ELF-1 (cell line): ENCODE results near the gene CHCHD6.

Source experiments
- DNase-seq: peaks from one replicate; pipeline ENCODE4 v3.0.0-alpha.2; 2016; ENCODE audit warnings: low read depth, low spot score

CHCHD6 gene

DNA sequence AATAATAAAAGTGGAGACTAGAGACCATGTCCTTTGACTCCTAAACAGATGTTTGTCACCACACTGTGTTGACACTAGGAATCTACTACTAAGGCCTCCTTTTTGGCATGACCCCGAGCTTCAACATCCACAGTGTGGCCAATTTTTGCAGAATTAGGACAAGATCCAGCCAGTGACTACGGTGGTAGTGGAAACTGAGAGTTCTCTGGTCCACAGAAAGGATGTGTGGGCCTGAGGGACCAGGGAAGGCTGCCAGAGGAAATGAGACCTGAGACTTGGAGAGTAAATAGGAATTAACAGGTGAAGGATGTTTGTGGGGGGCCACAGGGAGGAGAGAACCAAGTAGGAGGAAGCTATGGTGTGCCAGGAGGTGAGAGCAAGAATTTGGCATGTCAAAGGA lies 122.7 kb downstream of the CHCHD6 start:
- no peak for DNase-seq

DNA sequence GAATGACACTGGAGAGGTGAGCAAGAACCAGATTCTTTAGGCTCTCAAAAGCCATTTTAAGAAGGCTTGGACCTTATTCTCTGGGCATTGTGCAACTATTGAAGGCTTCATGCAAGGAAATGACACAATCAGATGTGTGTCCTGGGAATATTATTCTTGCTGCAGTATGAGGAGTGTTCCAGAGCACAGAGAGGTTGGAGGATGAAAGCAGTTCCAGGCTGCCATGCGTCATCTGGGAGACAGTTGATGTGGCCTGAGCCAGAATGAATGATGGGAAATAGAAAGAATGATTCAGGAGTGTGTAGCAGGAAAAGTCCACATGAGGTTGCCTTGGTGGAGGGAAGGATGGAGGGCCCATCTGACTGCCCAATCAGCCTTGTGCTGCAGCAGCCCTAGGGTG lies 123.1 kb downstream of the CHCHD6 start:
- DNase-seq: no peak

DNA sequence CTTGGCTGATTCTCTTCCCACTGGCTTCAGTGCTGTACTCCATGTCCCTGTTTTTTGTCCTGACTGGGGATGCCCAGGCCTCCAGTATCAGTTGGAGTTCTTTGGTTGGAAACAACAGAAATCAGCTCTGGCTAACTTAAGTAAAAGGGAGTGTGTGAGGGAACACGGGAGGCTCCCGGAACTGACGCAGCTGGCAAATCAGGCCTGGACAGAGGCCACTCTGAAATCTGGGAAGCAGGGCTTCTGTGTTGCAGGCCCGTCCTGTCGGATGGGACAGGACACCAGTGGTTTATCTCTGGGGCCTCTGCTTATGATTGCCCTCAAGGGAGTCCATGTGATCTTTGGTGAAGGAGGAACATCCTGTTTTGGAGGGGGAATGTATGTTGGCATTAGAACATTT lies 124.3 kb downstream of the CHCHD6 start:
- no peak for DNase-seq

DNA sequence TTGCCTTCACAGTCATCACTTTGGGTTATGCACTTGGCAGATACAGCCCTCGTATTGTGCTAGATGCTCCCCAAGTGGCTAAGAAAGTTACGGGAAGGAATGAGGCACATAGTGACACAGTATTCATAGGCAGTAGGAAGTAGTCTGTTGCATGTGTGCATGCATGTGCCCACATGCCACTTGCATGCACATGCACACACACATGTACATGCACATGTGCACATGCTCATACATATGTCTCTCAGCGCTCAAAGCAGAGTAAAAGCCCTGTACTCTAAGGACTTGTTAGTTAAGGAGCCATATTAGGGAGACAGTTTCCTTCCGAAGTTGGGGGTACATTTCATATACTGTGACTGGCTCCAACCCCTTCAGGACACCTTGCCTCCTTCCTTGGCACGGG lies 128.9 kb downstream of the CHCHD6 start:
- DNase-seq: no peak

DNA sequence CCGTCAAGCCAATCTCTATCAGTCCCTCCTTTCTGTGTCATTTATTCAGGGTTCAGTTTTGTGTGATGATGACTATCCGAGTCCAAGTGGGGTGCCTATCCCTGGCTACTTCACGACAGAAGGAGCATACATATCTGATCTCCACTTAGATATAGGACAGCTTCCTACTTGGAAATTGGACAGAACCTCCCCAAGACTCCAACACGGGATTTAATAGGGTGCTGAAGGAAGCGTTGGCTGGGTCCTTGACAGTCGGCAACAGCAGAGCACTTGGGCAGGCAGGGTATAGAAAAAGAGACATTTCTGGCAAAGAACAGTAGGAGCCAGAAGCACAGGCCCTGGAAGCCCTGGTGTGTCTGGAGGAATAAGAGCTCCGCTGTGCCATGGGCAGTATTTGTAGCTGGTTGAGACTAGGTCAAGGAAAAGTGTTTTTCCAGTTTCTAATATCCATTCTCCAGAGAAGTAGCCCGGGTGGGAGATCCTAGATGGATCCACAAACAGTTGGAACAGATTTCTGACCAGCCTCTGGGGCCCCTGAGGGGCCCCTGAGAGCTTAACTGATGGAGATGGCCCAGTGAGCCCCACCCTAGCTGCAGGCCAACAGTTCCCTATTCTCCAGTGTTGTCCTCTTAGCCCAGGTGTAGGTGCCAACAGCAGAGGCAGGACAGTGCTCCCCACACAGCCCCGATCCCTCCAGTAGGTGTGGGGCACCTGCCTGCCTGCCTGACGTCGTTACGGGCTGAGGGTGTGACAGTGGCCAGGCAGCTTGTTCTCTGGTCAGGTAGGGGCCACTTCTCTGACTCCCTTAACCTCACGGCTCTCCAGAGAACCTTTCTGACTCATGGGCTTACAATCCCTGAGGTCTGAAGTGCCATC lies 130.8 kb downstream of the CHCHD6 start:
- DNase-seq: no peak

DNA sequence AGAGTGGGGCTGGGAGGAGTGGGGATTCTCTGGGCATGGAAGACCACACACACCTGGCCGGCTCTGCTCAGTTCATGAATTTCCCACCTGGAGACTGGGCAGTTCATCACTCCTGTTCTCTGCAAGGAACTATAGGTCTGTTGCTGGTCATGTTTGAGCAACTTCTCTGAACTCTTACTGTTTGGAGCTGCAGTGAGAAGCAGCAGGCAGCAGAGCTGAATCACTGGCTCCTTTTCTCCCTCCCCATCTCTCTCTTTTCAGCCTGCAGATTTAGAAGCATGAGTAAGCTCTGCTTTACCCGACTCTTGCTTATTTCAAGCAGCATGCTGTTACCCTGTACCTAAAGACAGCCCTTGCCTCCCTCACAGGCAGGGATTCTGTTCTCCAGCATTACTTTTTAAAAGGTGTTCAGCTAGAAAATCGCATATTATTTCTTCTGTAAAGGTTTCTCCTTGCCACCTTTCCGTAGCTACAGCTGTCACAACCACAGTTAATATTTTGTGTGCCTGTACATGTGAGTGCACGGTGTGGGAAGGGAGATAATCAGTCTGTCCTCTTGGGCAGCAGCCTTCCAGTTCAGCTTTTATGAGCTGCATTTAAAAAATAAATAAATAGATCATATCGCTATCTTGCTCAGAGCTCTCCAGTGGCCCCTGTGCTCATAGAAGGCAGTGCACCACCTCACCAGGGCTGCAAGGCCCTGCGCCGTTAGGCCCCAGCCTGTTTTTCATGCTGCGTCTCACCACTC lies 131.6 kb downstream of the CHCHD6 start:
- no peak for DNase-seq

DNA sequence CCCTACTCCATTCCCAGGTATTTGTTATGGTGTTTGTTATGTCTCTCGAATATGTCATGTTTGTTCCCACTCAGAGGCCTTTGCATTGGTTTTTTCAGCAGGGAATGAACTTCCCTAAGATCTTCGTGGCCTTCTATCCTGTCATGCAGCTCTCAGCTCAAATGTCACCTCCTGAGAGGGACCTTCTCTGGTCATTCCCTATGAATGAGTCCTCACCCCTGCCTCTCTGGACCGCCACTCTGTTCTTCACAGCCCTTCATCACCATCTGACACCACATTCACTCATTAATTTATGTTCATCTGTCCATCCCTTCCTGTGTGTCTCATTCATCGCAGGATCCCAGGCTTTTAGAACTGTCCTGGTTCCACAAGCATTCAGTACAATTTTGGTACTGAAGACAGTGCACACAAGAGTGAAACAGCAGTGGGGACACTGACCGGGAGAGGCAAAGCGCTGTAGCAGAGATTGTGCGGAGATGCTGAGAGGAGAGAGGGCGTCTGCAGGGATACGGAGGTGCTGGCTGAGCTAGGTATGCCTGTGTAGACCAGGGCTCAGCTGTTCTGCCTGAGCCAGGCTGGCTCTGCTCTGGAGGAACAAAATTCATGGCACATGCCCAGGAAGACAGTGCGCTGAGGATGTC lies 132.3 kb downstream of the CHCHD6 start:
- no peak for DNase-seq

DNA sequence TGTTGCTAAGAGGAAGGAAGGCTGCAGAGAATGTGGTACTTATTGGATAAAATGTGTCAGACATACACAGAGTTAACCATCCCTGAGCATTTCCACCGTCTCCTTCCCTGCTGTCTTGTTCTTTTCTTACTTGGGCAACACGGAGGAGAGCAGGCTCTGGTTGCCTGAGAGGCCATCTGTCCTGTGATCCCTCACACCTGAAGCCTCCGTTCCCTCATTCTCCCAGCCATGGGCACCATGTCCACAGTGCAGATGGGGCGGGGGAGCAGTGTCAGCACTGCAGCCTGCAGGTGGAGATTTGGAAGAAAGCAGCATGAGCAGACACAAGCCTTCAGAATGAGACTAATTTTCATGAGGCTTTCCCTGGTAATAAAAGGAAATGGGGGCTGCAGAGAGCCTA lies 133.7 kb downstream of the CHCHD6 start:
- no peak for DNase-seq

DNA sequence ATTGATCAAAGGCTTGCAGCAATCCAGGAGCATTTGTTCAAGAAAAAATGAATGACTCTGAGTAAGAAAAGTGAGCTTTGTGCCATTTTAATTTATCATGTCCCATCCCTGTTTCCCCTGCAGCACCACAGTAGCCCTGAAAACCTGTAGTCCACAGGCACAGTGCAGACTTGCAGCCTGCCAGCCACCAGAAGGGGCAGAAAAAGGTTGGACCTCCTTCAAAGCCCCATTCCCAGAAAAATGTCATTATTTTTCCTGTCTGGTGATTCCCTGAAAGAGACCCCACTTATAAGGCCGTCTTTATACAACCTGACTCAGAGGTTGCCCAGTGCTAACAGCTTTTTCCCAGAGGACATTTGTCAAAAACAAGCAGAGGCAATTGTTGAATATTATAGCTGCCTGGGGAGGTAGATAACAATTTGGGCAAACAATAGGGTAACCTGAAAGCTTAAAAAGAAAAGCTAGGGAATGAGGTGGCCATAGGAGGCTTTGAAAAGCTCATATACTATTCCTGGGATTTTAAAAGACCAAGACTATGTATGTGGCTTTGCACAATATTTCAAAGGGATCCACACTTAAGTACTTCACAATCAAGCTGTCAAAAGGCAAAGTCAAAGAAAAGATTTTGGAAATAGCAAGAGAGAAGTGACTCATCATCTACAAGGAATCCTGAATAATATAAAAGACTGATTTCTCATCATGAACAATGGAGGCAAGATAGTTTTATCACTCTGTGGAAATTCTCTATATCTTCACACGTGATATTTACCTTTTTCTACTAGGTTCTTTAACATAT lies 142.1 kb downstream of the CHCHD6 start:
- DNase-seq: no peak

DNA sequence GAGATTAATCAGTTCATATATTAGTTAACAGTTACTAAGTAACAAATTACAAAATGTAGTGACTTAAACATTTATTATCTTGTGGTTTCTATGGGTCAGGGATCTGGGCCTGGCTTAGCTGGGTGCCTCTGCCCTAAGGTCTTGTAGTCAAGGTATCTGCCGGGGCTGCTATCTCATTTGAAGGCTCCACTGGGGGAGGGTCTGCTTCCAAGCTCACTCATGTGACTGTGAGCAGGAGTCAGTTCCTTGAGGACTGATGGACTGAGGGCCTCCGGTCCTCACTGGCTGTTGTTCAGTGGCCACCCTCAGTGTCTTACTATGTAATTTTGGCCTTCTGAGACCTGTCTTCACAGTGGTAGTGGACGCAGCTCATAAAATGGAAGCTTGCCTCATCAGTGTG lies 143.0 kb downstream of the CHCHD6 start:
- DNase-seq: no peak

DNA sequence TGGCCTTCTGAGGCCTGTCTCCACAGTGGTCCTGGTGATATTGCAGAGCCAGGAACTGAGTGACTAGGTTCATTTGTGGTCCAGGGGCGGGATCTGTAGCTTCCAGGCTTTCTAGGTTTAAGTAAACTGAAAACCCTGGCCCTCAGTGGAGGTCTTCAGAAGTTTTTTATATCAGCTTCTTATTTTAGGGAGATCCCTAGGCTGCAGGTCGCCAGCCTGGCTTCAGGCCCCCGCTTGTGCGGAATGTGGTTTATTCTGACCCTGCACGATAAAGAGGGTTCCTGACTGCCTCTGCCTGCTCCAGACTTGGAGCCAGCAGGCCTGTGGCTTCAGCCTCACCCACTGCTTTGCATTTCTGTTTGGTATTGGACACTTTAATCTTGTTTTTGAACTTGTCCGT lies 145.0 kb downstream of the CHCHD6 start:
- DNase-seq: no peak

DNA sequence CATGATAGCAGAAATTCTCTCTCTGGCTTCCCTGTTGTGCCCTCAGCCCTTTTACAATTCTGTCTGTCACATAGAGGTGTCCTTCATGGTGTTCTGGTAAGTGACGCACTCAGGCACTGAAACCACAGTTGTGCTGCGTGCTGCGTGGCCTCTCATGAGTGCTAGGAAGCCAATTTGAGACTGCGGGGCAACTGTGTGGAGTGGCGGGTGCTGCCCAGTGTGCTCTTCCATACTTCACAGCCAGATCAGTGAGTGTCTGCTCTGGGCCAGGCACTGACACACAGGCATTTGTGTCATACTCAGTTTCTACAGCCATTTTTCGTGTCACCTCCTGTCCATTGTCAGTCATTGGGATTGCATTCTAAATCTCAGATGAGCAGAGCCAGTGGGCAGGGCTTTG lies 145.7 kb downstream of the CHCHD6 start:
- no peak for DNase-seq

DNA sequence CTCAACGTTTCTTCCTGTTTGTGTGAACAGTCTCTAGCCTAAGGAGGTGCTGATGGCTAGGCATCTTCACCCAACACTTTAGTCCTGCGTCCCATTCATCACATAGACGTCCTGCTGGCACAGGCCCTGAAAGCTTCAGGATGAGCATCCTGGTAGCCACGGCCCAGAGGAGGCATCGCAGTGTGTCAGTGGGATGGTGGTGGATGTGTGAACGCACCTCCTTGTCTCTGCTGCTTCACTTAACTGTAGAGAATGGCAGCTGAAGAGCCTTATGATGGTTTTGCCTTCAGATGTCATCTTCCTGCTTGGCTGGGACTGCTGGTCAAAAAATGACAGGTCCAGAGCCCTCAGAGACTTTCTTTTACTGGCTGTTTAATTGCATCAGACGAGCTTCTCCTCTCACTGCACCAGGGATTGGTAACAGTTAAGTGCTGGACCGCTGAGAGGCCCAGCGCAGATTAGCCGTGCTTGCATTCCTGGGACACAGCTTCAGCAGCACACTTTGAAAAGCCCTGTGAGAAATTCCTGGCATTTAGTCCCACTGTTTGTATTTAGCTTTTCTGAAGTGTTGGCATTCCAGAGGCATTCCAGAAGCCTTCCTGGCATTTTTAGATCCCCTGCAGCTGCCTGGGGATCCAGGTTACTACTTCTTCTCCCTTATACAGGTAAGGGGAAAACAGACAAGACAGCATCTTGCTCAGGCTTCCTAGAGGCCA lies 146.5 kb downstream of the CHCHD6 start:
- peak; percentile 97 for DNase-seq

DNA sequence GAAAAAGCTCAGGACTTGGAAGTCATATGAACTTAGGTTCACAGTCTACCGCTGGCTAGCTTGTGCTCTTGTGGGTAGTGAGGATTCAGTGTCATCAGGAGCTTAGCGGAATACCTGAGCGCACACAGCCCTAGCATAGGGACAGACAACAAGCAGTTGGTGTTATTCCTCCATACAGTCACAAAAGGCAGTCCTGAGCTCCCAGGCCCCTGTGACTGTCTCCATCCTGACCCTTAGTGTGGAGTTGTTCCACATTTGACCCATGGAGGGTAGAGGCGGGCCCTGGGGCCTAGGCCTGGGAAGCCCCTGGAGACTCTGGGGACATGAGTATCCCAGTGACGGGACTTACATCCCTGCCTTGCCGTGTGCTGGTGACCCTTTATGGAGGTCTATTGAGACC lies 147.3 kb downstream of the CHCHD6 start:
- DNase-seq: no peak

DNA sequence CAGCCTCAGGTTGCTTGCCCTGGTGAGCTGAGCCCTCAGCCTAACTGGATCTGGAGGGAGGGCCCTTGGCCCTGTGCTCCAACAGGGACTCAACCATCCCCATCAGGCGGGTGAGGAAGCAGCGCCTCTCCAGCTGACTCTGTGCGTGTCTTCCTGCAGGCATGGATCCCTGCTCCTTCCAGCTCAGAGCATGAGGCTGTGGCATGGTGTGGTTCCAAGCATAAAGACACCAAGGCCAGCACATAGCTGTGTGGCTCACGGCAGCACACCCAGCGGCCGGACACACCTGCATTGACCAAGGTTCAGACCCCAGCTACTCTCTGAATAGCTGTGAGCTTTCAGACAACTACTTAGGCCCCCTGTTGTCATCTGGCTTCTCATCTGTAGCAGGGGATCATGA lies 147.9 kb downstream of the CHCHD6 start:
- DNase-seq: no peak

DNA sequence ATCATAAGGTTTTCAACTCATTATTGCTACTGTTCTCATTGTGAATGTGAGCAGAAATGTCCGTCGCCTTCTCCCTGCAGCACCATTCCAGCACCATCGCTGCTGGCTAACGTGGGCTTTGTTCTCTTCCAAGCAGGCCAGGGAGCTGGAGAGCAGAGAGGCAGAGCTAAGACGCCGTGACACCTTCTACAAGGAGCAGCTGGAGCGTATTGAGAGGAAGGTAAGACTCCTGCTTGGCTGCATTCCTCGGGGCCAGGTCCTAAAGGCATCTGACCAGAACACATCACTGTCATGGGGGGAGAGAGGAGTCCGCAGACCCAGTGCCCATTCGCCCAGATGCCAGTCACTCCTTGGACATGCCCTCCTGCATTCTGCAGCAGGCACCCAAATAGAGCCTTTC lies 148.5 kb downstream of the CHCHD6 start:
- DNase-seq: peak; percentile 86

DNA sequence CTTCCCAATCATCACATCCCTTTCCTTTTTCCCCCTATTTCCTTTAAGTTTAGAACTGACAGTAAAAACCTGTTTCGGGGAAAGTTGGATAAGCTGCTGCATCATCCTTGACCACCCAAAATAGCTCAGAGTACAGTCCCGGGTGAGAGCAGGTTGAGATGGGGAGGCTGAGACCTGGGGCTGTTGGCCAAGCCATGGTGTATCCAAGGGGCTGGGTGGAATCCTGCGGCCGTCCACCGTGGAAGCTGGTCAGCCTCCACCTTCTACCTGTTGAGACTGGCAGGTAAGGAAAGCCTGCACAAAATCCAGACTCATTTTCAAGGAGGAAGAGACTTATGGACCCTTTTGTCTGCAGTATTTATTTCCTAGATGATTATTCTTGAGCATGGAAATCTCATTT lies 150.6 kb downstream of the CHCHD6 start:
- DNase-seq: no peak

DNA sequence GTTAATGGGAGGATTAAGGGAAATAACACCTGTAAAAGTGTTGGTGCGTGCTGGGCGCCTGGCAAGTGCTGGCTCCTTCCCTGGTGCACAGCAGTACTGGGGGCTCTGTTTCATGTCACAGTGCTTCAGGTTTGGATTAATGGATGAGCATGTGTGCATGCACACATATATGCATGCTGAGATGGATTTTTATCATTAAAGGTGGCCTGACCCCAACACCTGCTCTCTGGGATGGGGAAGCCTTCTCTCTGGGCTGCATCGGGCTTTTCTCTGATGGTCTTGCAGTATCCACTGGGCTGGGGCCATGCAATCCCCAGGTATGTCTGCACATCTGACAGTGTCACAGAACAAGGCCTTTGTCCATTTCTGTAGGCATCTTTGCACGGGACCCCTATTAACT lies 151.3 kb downstream of the CHCHD6 start:
- DNase-seq: no peak

DNA sequence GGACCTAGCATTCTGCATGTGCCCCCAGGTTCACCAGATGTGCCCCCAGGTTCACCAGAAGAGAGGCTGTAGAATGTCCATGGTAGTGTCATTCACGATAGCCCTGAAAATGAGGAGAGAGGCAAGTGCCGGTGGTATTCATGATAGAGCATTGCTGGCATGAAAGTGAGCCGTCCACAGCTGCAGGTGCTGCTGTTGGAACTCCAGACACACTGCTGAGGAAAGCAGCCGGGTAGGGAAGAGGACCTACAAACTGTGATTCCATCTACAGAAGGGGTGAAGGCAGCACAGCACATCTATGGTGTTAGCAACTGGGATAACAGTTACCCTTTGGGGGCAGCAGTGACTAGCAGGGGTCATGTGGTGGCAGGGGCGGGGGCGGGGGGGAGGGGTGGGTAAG lies 153.9 kb downstream of the CHCHD6 start:
- DNase-seq: no peak

DNA sequence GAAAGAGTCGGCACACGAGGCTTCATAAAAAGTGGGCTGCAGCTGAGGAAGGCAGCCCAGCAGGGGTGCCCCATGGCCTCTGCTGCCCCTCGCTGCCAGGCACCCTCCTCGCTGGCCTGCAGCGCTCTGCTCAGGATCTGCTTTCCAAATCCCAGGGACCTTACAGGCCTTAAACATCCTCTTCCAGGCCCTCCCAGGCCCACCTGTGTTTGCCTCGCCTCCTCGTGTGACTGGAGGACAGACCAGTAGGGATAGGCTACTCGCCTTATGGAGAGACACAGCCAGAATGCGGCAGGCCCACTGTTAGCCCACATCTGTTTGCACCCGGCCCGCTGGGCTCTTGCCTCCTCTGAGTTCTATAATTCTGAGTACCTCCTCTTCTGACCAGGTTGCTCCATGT lies 154.4 kb downstream of the CHCHD6 start:
- no peak for DNase-seq

DNA sequence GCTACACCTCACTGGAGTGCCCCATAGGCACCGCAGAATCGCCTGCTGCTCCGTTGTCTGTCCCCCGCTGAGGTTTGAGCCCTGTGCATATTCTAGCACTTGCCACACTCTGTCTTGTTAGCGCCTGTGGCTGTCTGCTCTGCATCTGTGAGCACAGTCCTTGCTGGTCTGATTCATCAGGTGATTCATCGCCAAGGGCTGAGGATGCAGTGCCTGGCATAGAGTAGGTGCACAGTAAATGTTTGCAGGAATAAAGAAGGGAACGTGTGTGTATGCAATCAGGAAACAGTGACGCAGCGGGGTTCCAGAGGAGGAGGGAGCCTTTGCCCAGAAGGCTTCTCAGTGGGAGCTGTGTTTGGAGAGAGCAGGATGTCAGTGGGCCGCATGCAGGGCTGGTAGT lies 154.8 kb downstream of the CHCHD6 start:
- peak; percentile 64 for DNase-seq
